HEK293T (cell line): ENCODE measurements around the gene ZNF341.

Experiments used
- CTCF ChIA-PET: fragments of 350-600 bp; formaldehyde crosslinking; extraction: SDS; loops from one replicate; lab custom pipeline; 2021; ENCODE audit warnings: antibody characterized with exemption, inconsistent platforms; lab: Yijun Ruan, JAX
- POLR2A ChIA-PET: fragments of 350-600 bp; formaldehyde crosslinking; extraction: SDS; loops from one replicate; lab custom pipeline; 2020; ENCODE audit warnings: antibody characterized with exemption, inconsistent platforms; lab: Yijun Ruan, JAX
- DNase-seq: peaks from one replicate; pipeline ENCODE4 v3.0.0; 2012; ENCODE audit warnings: mixed read lengths; ENCODE audit errors: extremely low spot score
- ARNT ChIP-seq: fragments of 450-650 bp; IDR thresholded peaks from 2 replicates; pipeline ENCODE4 v1.6.1; 2017; ENCODE audit warnings: mild to moderate bottlenecking
- BHLHE40 ChIP-seq: fragments of 450-650 bp; IDR thresholded peaks from 2 replicates; pipeline ENCODE4 v1.6.1; 2016; ENCODE audit warnings: mild to moderate bottlenecking, moderate library complexity, borderline replicate concordance
- CTBP1 ChIP-seq: fragments of 450-650 bp; IDR thresholded peaks from 2 replicates; pipeline ENCODE4 v1.6.1; 2016; ENCODE audit warnings: borderline replicate concordance
- ELF4 ChIP-seq: fragments of 450-650 bp; IDR thresholded peaks from 2 replicates; pipeline ENCODE4 v1.6.1; 2017; ENCODE audit warnings: antibody characterized with exemption
- FOXA1 ChIP-seq: fragments of 450-650 bp; IDR thresholded peaks from 2 replicates; pipeline ENCODE4 v1.6.1; 2016; ENCODE audit warnings: mild to moderate bottlenecking
- FOXK2 ChIP-seq: fragments of 450-650 bp; IDR thresholded peaks from 2 replicates; pipeline ENCODE4 v1.6.1; 2016; ENCODE audit warnings: mild to moderate bottlenecking
- FOXM1 ChIP-seq: fragments of 450-650 bp; IDR thresholded peaks from 2 replicates; pipeline ENCODE4 v1.6.1; 2017; ENCODE audit warnings: mild to moderate bottlenecking, borderline replicate concordance
- HDGF ChIP-seq: fragments of 450-650 bp; IDR thresholded peaks from 2 replicates; pipeline ENCODE4 v1.6.1; 2017; ENCODE audit warnings: antibody characterized with exemption, borderline replicate concordance
- L3MBTL2 ChIP-seq: fragments of 450-650 bp; conservative IDR thresholded peaks from 2 replicates; pipeline ENCODE4 v1.6.1; 2016; ENCODE audit warnings: mild to moderate bottlenecking
- LEF1 ChIP-seq: fragments of 450-650 bp; IDR thresholded peaks from 2 replicates; pipeline ENCODE4 v1.6.1; 2017; ENCODE audit warnings: mild to moderate bottlenecking, borderline replicate concordance
- NFRKB ChIP-seq: fragments of 450-650 bp; IDR thresholded peaks from 2 replicates; pipeline ENCODE4 v1.6.1; 2016; ENCODE audit warnings: mild to moderate bottlenecking, moderate library complexity
- SP1 ChIP-seq: fragments of 450-650 bp; IDR thresholded peaks from 2 replicates; pipeline ENCODE4 v1.6.1; 2017
- SUZ12 ChIP-seq: fragments of 450-650 bp; IDR thresholded peaks from 2 replicates; pipeline ENCODE4 v1.6.1; 2016; ENCODE audit warnings: mild to moderate bottlenecking
- TARDBP ChIP-seq: fragments of 450-650 bp; IDR thresholded peaks from 2 replicates; pipeline ENCODE4 v1.6.1; 2016
- ZNF384 ChIP-seq: fragments of 450-650 bp; IDR thresholded peaks from 2 replicates; pipeline ENCODE4 v1.6.1; 2016
- TF ChIP-seq, protein P1 (sequence below): fragments of 450-650 bp; IDR thresholded peaks from 2 replicates; pipeline ENCODE4 v1.6.1; 2016

ZNF341 gene

DNA sequence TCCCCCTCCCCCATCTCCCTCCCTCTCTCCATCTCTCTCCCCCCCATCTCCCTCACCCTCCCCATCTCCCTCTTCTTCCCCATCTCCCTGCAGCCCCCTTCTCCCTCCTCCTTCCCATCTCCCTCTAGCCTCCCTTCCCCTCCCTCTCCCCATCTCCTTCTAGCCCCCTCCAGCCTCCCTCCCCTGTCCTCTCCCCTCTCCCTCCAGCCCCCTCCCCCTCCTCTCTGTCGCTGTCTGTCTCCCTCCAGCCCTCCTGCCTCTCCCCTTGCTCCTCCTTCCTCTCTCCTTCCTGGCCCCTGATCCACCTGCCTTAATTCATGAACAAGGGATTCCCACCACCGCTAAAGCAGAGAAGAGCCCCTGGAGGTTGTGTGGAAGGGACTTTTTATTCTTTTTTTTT, 52.4 kb downstream of the ZNF341 start:
- no peak for TF ChIP-seq ZNF384
- TF ChIP-seq ARNT: no peak
- TF ChIP-seq BHLHE40: no peak
- no peak for TF ChIP-seq SP1
- no peak for TF ChIP-seq LEF1
- TF ChIP-seq FOXA1: no peak
- TF ChIP-seq L3MBTL2: no peak
- no peak for TF ChIP-seq ELF4
- no peak for TF ChIP-seq NFRKB
- ChIA-PET CTCF (no interaction called here), POLR2A (no interaction called here)
- DNase-seq: no peak

DNA sequence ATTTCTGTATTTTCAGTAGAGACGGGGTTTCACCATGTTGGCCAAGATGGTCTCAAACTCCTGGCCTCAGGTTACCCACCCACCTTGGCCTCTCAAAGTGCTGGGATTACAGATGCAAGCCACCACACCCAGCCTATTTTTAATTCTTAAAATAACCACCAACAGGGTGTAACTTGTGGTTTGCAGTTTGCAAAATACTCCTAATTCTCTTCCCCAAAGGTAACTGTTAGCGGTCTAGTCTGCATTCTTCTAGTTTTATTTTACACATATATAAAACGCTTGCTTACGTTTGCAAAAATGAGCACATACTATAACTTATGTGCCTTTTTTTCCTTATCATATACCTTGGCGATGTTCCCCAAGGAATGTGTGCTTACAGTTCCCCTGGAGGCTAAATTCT, 53.7 kb downstream of the ZNF341 start:
- CTCF ChIA-PET: no interaction called here
- POLR2A ChIA-PET: no interaction called here
- DNase-seq: no peak
- TF ChIP-seq L3MBTL2: no peak
- TF ChIP-seq CTBP1: no peak

DNA sequence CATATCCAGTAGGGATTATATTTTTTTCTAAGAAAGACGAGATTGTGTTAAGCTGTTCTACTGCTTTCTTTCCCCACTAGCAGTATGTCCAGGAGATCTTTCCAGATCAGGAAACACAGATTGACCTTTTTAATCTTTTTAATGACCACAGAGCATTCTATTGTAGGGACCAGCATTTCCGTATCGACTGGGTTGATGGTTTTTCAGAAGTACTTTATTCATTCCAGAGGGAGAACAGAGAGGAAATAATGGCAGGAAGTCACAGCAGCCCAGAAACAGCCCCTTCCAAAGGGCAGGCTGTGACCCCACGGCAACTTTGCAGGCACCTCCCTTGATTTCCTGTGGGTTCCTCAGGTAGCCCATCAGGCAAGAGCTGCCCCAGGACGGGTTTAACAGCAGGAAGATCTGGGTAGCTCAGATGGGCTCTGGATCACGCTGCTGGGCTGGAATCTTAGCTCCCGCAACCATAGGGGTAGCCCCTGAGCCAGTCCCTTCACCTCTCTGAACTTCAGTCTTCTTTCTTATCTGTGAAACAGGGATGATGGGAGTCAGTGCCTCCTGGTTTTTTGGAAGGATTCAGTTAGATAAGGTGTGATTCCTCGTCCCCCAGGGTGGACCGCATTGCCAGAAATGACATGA, 55.6 kb downstream of the ZNF341 start:
- ChIA-PET CTCF (no interaction called here), POLR2A (no interaction called here)
- no peak for DNase-seq
- TF ChIP-seq L3MBTL2 (no peak), SUZ12 (no peak), ARNT (no peak), BHLHE40 (no peak), TARDBP (no peak), FOXA1 (no peak)
- TF ChIP-seq, protein P1, sequence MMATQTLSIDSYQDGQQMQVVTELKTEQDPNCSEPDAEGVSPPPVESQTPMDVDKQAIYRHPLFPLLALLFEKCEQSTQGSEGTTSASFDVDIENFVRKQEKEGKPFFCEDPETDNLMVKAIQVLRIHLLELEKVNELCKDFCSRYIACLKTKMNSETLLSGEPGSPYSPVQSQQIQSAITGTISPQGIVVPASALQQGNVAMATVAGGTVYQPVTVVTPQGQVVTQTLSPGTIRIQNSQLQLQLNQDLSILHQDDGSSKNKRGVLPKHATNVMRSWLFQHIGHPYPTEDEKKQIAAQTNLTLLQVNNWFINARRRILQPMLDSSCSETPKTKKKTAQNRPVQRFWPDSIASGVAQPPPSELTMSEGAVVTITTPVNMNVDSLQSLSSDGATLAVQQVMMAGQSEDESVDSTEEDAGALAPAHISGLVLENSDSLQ: no peak

DNA sequence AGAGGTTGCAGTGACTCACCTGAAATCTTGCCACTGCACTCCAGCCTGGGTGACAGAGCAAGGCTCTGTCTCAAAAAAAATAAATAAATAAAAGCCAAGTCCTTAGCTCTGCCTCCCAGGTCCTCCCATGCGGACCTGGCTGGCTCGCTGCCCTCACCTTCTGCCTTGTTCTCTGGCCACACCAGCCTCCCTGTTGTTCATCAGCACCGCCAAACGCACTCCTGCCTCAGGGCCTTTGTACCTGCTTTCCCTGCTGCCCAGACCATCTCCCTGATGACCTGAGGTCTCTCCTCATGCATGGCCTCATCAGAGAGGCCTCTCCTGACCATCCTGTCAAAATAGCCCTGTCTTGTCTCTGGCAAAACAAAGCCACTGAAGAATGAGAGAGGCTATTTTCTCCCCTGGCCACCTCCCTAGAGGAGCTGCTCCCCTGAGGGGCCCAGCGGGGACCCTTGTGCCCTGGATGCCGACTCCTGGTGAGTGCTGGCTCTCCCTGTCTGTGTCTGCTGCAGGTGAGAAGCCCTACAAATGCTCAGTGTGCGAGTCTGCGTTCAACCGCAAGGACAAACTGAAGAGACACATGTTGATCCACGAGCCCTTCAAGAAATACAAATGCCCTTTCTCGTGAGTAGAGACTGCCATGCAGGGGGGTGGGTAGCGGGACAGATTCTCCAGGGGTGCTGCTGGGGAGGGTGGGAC, 56.7 kb downstream of the ZNF341 start:
- POLR2A ChIA-PET: no interaction called here
- DNase-seq: no peak
- CTCF ChIA-PET: no interaction called here

DNA sequence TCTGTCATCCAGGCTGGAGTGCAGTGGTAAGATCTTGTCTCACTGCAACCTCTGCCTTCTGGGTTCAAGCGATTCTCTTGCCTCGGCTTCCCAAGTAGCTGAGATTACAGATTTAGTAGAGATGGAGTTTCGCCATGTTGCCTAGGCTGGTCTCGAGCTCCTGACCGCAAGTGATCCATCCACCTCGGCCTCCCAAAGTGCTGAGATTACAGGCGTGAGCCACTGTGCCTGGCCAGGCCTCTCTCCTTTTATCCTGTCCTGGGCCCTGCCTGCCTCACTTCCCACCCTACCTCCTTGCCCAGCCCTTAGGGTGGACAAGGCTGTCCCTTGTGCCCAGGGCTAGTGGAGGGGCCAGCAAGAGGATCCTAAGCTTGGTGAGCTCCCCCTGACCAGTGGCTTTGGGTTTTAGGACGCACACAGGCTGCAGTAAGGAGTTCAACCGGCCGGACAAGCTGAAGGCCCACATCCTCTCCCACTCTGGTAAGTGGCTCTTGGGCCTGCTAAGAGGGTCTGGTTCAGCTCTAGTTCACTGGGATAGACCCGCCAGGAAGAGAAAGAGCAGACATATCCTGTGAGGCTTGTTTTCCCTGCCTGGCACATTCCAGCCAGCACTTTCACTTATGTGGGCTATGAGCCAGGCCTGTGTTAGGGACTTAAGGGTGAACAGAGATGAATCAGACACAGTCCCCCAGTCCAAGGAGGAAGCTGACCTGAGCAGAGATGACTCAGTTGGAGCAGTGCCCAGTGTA, 57.5 kb downstream of the ZNF341 start:
- no peak for TF ChIP-seq FOXK2
- TF ChIP-seq NFRKB: no peak
- no peak for TF ChIP-seq FOXA1
- TF ChIP-seq SUZ12: no peak
- TF ChIP-seq ARNT: no peak
- no peak for TF ChIP-seq FOXM1
- no peak for TF ChIP-seq LEF1
- TF ChIP-seq CTBP1: no peak
- no peak for TF ChIP-seq ELF4
- no peak for TF ChIP-seq ZNF384
- no peak for TF ChIP-seq L3MBTL2
- TF ChIP-seq TARDBP: no peak
- no peak for TF ChIP-seq BHLHE40
- TF ChIP-seq, protein P1: no peak
- no peak for TF ChIP-seq HDGF
- TF ChIP-seq SP1: no peak
- ChIA-PET POLR2A (no interaction called here), CTCF (no interaction called here)
- no peak for DNase-seq

More for the DNA sequence above, 56.7 kb downstream of the ZNF341 start:
- TF ChIP-seq ARNT: no peak
- TF ChIP-seq FOXA1: no peak
- TF ChIP-seq SP1: no peak
- TF ChIP-seq TARDBP: no peak
- no peak for TF ChIP-seq BHLHE40
- TF ChIP-seq FOXM1: no peak
- TF ChIP-seq ZNF384: no peak
- no peak for TF ChIP-seq L3MBTL2

DNA sequence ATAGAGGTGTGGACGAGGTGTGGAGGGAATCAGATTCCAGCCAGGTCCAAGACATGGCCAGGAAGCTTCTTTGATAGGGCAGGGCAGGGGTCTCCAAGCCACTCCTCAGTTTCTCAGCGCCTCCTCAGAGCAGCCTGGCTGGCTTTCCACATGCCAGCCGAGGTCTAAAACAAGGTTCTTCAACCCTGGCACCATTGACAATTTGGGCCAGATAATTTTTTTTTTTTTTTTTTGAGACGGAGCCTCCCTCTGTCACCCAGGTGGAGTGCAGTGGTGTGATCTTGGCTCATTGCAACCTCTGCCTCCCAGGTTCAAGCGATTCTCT, 58.0 kb downstream of the ZNF341 start:
- no peak for DNase-seq
- ChIA-PET CTCF (no interaction called here), POLR2A (no interaction called here)
- TF ChIP-seq LEF1: no peak
- TF ChIP-seq BHLHE40: no peak
- TF ChIP-seq L3MBTL2: no peak
- no peak for TF ChIP-seq TARDBP

DNA sequence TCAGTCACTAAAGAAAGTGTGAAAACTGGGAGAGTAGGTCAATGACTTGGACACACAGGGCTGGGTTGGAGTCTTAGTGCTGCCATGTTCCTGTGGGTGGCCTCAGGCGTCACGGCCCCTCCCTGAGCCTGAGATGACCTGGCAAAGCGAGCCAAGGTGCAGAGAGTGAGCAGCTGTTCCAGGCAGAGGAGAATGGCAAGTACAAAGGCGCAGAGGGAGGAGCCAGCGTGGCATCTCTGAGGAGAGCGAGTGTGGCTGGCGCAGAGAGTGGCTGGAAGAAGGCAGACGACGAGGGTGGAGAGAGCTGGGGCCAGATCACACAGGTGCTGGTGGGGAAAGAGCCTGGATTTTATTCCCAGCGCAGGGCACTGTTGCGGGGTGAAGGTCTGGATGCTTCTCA, 58.8 kb downstream of the ZNF341 start:
- CTCF ChIA-PET: no interaction called here
- DNase-seq: no peak
- TF ChIP-seq L3MBTL2: no peak
- TF ChIP-seq NFRKB: no peak
- TF ChIP-seq, protein P1: no peak
- no peak for TF ChIP-seq LEF1
- no peak for TF ChIP-seq ARNT
- TF ChIP-seq ELF4: no peak
- no peak for TF ChIP-seq ZNF384
- no peak for TF ChIP-seq SUZ12
- no peak for TF ChIP-seq HDGF
- TF ChIP-seq TARDBP: no peak
- no peak for TF ChIP-seq SP1
- POLR2A ChIA-PET: no interaction called here
